ENCODE measurements around the gene FAM131A. TPM values are rescaled to one million over a fixed set of nuclear protein-coding genes. Genes with fewer than 3 reads are reported as not detected.

The FAM131A gene
- total and polyA plus RNA-seq, 2 of the 4 experiments (the other 2 are of a cell fraction), result 10.8 to 19.5 TPM

- intact Hi-C loops (cut with micrococcal nuclease) (no loop called here), dilution Hi-C loops (cut with HindIII; ENCODE audit: low sequenced_read_pairs, unreplicated experiment) (loop anchor here (25.0 kb wide), 1 partner anchor 176 kb away; no protein-coding TSS in a partner anchor), in situ Hi-C loops (cut with MboI; ENCODE audit: low sequenced_read_pairs) (no loop called here)
- H2BK15ac ChIP-seq (ENCODE audit: low read depth, low read length), result no peak within 1 kb of the TSS; the same call in 1 of the 3 replicates
- ChIA-PET CTCF (interaction anchor here (1.2 kb wide), 2 partner anchors 72 to 200 kb away, joined by 3 read pairs; partner anchors contain the start of gene EPHB3), POLR2A (ENCODE audit: unreplicated experiment) (interaction anchor here (0.6 kb wide), 1 partner anchor 188 kb away, joined by 3 read pairs; no protein-coding TSS in a partner anchor)
- peak within 1 kb of the TSS; percentile 99 for H2AFZ ChIP-seq (replicated peaks; ENCODE audit: low read length, poor library complexity)
- peak; percentile 33 for DNase-seq
- 0% methylated on average over 30 of the region's 56 CpGs; no CpG with 5 or more reads in 1 of the 2 experiments for WGBS, 2 experiments (ENCODE audit: extremely low coverage in 2 of 2, insufficient read length in 1 of 2)
- H3K27me3 ChIP-seq (ENCODE audit: control insufficient read depth, insufficient read depth, low read length), result no peaks in the 10 kb centered on the region
- peak within 1 kb of the TSS; percentile 95 for H3K27ac ChIP-seq (ENCODE audit: insufficient read depth, low read length)
- peak within 1 kb of the TSS; percentile 89 for H3K9ac ChIP-seq (ENCODE audit: low read depth, low read length)
- peak within 1 kb of the TSS; percentile 46 for H2BK120ac ChIP-seq (ENCODE audit: low read depth, low read length)
- H3K4me3 ChIP-seq (ENCODE audit: insufficient read depth, low read depth, low read length), result peak within 1 kb of the TSS; percentile 56
- H3K9me3 ChIP-seq (ENCODE audit: control insufficient read depth, insufficient read depth, low read length), result no peaks in the 10 kb centered on the region
- H2AK5ac ChIP-seq (ENCODE audit: low read depth, low read length), result peak within 1 kb of the TSS; percentile 85
- peak within 1 kb of the TSS; percentile 96 for H2AK9ac ChIP-seq (replicated peaks; ENCODE audit: low read depth, low read length, poor library complexity)
- no peak for TF ChIP-seq CEBPB (IDR thresholded peaks at IDR 0.05; ENCODE audit: low read depth, low read length)
- no peak for TF ChIP-seq NFE2L2 (IDR thresholded peaks at IDR 0.05; ENCODE audit: low read depth, low read length)
- no peak; the same call in 1 of the 2 replicates for TF ChIP-seq POLR2A (IDR thresholded peaks at IDR 0.05; ENCODE audit: low read depth, low read length)
- TF ChIP-seq BHLHE40 (IDR thresholded peaks at IDR 0.05; ENCODE audit: low read depth, low read length), result 0 out of 2 replicates have a peak, but pooled peaks have one; percentile 3
- no peak for TF ChIP-seq USF2 (IDR thresholded peaks at IDR 0.05; ENCODE audit: low read depth, low read length)
- TF ChIP-seq RFX5 (IDR thresholded peaks at IDR 0.05; ENCODE audit: low read depth, low read length), result no peak
- TF ChIP-seq, protein P1, sequence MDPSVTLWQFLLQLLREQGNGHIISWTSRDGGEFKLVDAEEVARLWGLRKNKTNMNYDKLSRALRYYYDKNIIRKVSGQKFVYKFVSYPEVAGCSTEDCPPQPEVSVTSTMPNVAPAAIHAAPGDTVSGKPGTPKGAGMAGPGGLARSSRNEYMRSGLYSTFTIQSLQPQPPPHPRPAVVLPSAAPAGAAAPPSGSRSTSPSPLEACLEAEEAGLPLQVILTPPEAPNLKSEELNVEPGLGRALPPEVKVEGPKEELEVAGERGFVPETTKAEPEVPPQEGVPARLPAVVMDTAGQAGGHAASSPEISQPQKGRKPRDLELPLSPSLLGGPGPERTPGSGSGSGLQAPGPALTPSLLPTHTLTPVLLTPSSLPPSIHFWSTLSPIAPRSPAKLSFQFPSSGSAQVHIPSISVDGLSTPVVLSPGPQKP (IDR thresholded peaks at IDR 0.05; ENCODE audit: borderline replicate concordance, low read depth, low read length), result no peak
- TF ChIP-seq MXI1 (IDR thresholded peaks at IDR 0.05; ENCODE audit: borderline replicate concordance, low read depth, low read length), result peak; percentile 78; the same call in 1 of the 2 replicates
- no peak for TF ChIP-seq MAFK (IDR thresholded peaks at IDR 0.05; ENCODE audit: low read depth, low read length)
- no peak for TF ChIP-seq CHD1 (IDR thresholded peaks at IDR 0.05; ENCODE audit: low read depth, low read length)
- no peak for TF ChIP-seq SMC3 (IDR thresholded peaks at IDR 0.05; ENCODE audit: low read depth, low read length)
- peak; percentile 69; the same call in 1 of the 2 replicates for TF ChIP-seq MAZ (IDR thresholded peaks at IDR 0.05; ENCODE audit: borderline replicate concordance, low read depth, low read length)
- TF ChIP-seq FOS (IDR thresholded peaks at IDR 0.05; ENCODE audit: low read depth, low read length), result no peak
- TF ChIP-seq RAD21 (IDR thresholded peaks at IDR 0.05; ENCODE audit: low read length), result no peak
- no peak for TF ChIP-seq CTCF (conservative IDR thresholded peaks at IDR 0.05; ENCODE audit: low read depth, low read length)
- no peak for TF ChIP-seq RCOR1 (IDR thresholded peaks at IDR 0.05; ENCODE audit: insufficient replicate concordance, low read length)
- peak within 1 kb of the TSS; percentile 99 for H3K4me2 ChIP-seq (ENCODE audit: low read depth, low read length)
- H2BK5ac ChIP-seq (ENCODE audit: low read depth, low read length, poor library complexity, severe bottlenecking), result peak within 1 kb of the TSS; percentile 93
- H4K5ac ChIP-seq (ENCODE audit: low read depth, low read length), result peak within 1 kb of the TSS; percentile 65
- H3K23ac ChIP-seq (ENCODE audit: low read depth, low read length), result peak within 1 kb of the TSS; percentile 92
- H4K8ac ChIP-seq (ENCODE audit: low read depth in 2 of 2, low read length in 2 of 2), result peak within 1 kb of the TSS; percentile 58 to 74
- ATAC-seq (ENCODE audit: low read depth), result peak; percentile 72
- H3K4me1 ChIP-seq (ENCODE audit: control insufficient read depth, insufficient read depth, low read length), result peaks cover 7% of the 10 kb centered on the region
- H4K20me1 ChIP-seq (ENCODE audit: insufficient read depth, low read length), result peaks cover 10% of the 10 kb centered on the region
- peak within 1 kb of the TSS; percentile 81 for H3K56ac ChIP-seq (ENCODE audit: extremely low read depth, insufficient read depth, low read length)
- no peak within 1 kb of the TSS for H2BK20ac ChIP-seq (ENCODE audit: low read depth, low read length)
- peak within 1 kb of the TSS; percentile 86 for H3K4ac ChIP-seq (ENCODE audit: low read depth, low read length)
- peak within 1 kb of the TSS; percentile 61 for H3K18ac ChIP-seq (ENCODE audit: low read depth, low read length)
- H3K79me1 ChIP-seq (ENCODE audit: low read depth in 1 of 2, low read length in 2 of 2), result peaks cover 8 to 44% of the 10 kb centered on the region in 2 experiments
- peak within 1 kb of the TSS; percentile 76 for H3K14ac ChIP-seq (replicated peaks; ENCODE audit: low read depth, low read length)
- H3K36me3 ChIP-seq (ENCODE audit: control insufficient read depth, insufficient read depth, low read length), result peaks cover 9% of the 10 kb centered on the region
- no TSS peak for BruUV-seq (replicated peaks)
- peak within 1 kb of the TSS; percentile 80 for H4K91ac ChIP-seq (ENCODE audit: insufficient read depth, low read depth, low read length)
- H3K9me1 ChIP-seq (ENCODE audit: insufficient read depth, low read length), result peaks cover 10% of the 10 kb centered on the region; the same call in 1 of the 2 replicates
Measured at GRCh38 chr3:184361532-184361931, 24.1 kb downstream of the FAM131A start, which contains the start of the genes CLCN2 and POLR2H. Gene CLCN2, minus strand, starts transcription at chr3:184361605. Its CDS starts 126 bp downstream, at chr3:184361479. Gene POLR2H, plus strand, starts transcription at chr3:184361710. Its CDS starts 1,783 bp downstream, at chr3:184363493.

Data from IMR-90 (cell line).